Esophagus muscularis mucosa (tissue), 4 donors: ENCODE data around the gene TLR8.

Experiments used
- CTCF ChIP-seq, 3 experiments: fragments of 200-600 bp in 2 of 3; fragments of 450-650 bp in 1 of 3; sonication (generic) in 2 of 3; IDR thresholded peaks; one replicate each; pipeline ENCODE4 v1.5.1; 2017 to 2019; ENCODE audit warnings: antibody characterized with exemption in 3 of 3, mild to moderate bottlenecking in 2 of 3, moderate library complexity in 1 of 3
- EP300 ChIP-seq: sonication (generic); formaldehyde crosslinking; IDR thresholded peaks from one replicate; pipeline ENCODE4 v1.6.1; 2017; ENCODE audit warnings: antibody characterized with exemption
- POLR2A ChIP-seq: fragments of 450-650 bp; IDR thresholded peaks from one replicate; pipeline ENCODE4 v1.6.1; 2017; ENCODE audit warnings: antibody characterized with exemption, moderate library complexity, mild to moderate bottlenecking, low read depth
- POLR2AphosphoS5 ChIP-seq, 2 donors: sonication (generic); formaldehyde crosslinking; IDR thresholded peaks; one replicate each; pipeline ENCODE4 v1.6.1; 2017; ENCODE audit warnings: antibody characterized with exemption in 2 of 2

DNA sequence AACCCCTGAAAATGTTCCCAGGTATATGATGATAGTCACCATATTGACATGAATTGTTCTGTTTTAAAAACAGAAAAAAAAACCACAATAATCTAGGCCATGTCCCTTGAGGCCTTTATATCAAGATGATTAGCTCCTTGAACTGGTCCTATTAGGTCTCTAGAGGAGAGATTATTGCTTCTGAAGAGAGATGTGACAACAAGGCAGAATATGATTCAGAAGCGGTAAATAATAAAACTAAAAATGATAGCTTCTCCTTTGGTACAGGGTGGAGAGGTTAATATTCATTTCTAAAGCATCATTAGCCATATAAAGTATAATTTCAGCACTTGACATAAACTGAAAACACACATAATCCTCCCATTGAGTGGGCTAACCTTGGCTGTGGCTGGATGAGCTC, 25.8 kb downstream of the TLR8 start:
- TF ChIP-seq CTCF (IDR thresholded peaks at IDR 0.05) (no peak), EP300 (no peak), POLR2A (no peak), POLR2AphosphoS5 (IDR thresholded peaks at IDR 0.05) (no peak)
